SIG-M5 treated with dmso at 0.1 percent for 504 hours (cell line): ENCODE data around the gene GPR15.
A peak's percentile ranks its signal among the peaks of the same experiment; 100 is the strongest.

Source experiments
- DNase-seq: peaks from one replicate; lab custom pipeline; 2025; ENCODE audit not compliant: unreplicated experiment; lab: John Stamatoyannopoulos, UW

The GPR15 gene

GRCh38 chr3:98531622-98532274 is at the start of gene GPR15:
Gene GPR15, plus strand, starts transcription at chr3:98531978. Its CDS starts 56 bp downstream, at chr3:98532034.
- DNase-seq: no peak

DNA sequence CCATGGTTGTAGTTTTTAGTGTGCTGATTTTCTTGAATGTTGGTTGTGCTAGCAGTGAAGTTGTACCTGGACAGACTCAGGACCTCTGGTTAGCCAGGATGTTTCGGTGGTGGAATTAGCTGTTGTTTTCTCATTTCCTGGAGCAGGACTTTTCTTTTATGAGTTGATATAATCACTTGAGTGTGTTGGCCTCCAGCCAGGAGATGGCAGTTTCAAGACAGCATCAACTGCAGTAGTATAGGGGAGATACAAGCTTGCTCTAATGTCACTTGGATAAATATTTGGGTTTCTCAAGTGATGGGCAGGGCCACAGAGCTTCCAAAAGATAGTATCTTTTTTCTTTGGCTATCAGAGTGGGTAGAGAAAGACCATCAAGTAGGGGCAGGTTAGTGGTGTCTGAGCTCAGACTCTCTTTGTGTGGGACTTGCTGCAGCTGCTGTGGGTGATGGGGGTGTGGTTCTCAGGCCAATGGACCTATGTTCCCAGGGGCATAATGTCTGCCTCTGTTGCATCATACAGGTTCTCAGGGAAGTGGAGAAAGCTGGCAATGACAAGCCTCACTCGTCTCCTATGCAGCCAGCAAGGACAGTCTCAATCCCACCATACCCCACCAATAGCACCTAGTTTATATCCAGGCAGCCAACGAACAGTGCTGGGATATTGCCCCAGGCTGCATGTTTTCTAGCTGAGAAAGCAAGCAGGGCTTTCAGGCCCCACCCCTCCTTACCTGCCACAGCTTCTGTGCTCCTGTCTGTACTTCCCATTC is 48.9 kb upstream of the GPR15 start:
- peak; percentile 2 for DNase-seq

GRCh38 chr3:98483626-98484025 is 48.2 kb upstream of the GPR15 start:
- DNase-seq: no peak

GRCh38 chr3:98497381-98497780 is 34.4 kb upstream of the GPR15 start, which contains the start of gene OR5K2:
Gene OR5K2, plus strand, starts transcription at chr3:98497681. Its CDS starts 0 bp downstream, at chr3:98497681.
- no peak for DNase-seq

DNA sequence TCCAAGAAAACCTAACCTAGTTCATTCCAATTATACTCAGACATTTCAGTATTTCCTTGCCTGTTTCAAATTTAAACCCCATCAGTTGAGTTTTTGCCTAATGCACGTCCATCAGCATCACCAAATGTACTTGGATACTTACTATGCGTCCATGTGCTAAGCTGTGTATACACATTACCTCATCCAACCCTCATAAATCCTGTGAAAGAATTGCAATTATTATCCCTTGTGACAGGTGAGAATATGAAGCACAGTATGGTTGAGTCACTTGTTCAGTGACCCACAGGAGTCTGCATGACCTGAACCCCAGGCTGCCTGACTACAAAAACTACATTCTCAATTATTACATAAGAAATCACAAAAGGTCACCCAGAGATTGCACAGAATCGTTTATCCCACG is 31.8 kb upstream of the GPR15 start:
- DNase-seq: no peak

GRCh38 chr3:98501270-98501669 is 30.5 kb upstream of the GPR15 start:
- DNase-seq: no peak

- no peak for DNase-seq
Observed at GRCh38 chr3:98501863-98502576, 29.8 kb upstream of the GPR15 start.

- DNase-seq: no peak
Observed at GRCh38 chr3:98504539-98504938, 27.2 kb upstream of the GPR15 start.

- no peak for DNase-seq
Observed at GRCh38 chr3:98508582-98508981, 23.2 kb upstream of the GPR15 start.

DNA sequence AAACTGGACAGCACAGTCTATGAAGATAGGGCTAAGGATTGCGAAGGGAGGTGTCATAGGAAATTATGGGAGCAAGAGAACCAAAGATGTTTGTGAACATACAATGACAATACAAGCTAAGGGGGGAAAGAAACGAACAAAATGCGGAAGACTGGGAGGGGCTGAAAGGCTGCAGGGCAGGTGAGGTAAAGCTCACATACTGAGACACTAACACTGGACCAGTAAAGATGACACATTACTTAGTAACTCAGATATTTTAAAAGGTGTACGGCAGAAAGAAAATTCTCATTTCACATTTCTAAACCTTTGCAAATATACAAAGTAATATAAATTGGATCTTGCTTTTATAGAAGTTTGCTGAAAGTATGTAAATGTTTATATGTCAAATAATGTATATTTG is 19.2 kb upstream of the GPR15 start:
- DNase-seq: no peak

- DNase-seq: peak; percentile 94
Observed at GRCh38 chr3:98513091-98513511, 18.7 kb upstream of the GPR15 start.

DNA sequence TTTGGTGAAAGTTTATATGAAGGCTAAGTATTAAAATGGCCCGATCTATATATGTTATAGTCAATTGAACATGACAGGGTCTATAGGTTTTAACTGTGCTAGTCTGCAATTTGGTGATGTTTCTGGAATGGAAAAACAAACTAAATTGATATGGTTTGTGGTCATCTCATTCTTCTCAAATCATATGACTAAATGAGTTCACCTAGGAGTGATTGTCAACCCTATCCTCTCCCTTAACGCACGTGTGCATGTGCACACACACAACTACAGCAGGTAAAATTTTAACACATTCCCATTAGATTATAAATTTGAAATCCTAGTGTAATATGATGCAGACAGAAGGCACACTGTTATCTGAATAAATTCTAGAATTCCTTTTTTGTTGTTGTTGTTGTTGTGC is 18.0 kb upstream of the GPR15 start:
- no peak for DNase-seq

DNA sequence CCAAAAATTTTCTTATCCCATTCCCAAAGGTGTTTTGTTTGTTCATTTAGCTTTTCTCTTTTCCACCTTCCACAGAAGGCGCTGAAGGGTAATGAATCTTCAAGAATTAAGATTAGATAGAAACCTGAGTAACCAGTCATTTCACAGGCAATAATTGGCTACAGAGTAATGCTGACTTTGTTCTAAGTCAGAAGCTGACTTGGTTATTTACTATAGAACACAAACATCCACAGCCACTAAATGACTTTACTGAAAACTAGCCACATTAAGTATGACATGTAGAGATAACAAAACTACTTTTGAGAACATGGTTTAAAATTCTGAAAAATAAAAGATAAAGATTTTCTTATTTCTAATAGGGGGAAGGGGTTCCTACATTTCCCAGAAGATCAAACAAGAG is 16.8 kb upstream of the GPR15 start:
- no peak for DNase-seq

- DNase-seq: no peak
Observed at GRCh38 chr3:98518816-98519215, 13.0 kb upstream of the GPR15 start.

DNA sequence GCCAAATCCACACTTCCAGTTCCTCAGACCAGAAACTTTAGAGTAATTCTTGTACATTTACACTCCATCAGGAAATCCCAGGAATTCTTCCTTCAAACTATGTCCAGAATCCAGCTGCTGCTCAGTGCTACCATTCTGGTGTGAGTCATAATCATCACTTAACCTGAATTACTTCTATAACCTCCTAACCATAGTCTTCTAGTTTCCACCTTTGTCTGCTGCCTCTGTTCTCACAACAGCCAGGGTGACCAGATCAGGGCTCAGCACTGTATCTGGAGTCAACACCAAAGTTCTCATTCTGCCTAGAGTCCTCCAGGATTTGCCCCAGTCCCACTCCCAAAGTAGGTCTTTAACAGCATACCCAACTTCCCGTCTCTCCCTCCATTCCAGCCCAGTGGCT is 12.4 kb upstream of the GPR15 start:
- no peak for DNase-seq

GRCh38 chr3:98521897-98522543 is 9.8 kb upstream of the GPR15 start:
- DNase-seq: peak; percentile 51

DNA sequence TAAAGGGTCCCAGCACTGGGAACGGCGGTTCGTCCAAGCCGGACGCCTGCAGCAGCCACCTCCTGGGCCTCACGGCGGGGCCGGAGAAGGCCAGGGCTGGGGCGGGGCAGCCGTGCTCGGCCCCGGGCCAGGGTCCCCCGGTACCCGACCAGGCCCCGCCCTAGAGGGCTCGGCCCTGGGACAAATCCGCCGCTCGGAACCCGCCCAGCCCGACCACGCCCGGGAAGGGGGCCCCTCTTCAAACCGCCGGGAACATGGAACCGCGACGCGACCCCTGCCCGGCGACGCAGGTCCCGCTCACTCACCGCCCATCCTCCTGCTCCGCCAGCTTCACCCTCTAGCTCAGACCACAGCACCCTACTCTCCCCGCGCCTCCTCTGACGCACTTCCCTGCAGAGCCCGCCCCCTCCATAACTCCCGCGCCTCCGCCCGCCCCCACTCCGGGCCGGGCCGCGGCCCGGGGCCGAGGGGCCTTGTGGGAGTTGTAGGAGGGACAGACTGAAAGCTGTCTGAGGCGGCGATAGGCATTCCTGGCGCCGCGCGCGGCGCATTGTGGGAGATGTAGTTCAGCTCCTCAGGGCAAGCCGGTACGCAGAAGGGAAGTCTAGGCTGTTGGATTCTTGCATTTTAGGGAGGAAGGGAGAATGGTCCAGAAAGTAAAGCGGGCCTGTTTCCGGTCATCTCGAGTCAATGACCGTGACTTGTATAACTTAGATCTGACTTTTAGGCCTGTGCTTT is 9.1 kb upstream of the GPR15 start, which contains the start of gene CLDND1:
Gene CLDND1 (minus strand): TSS at position 359 of the 738 bp plus-strand sequence. CDS start 1,478 bp downstream, outside the sequence.
- peak; percentile 97 for DNase-seq

GRCh38 chr3:98525494-98525893 is 6.3 kb upstream of the GPR15 start:
- no peak for DNase-seq

- DNase-seq: no peak
Observed at GRCh38 chr3:98528474-98529346, 3.1 kb upstream of the GPR15 start.
